MM.1S (cell line): ENCODE measurements around the gene GALNS.

Experiments
- DNase-seq: peaks from one replicate; pipeline ENCODE4 v3.0.0-alpha.2; 2015
- H2AFZ ChIP-seq: fragments of 300-600 bp; sonication (generic); 2 replicates; pipeline ENCODE4 v1.6.0; 2016; ENCODE audit warnings: antibody characterized with exemption, low read length
- H3F3A ChIP-seq: fragments of 300-600 bp; sonication (generic); 2 replicates; pipeline ENCODE4 v1.6.1; 2016; ENCODE audit warnings: mild to moderate bottlenecking, antibody characterized with exemption, low read length, moderate library complexity, mixed read lengths; ENCODE audit not compliant: insufficient read depth
- H3K27ac ChIP-seq: fragments of 300-600 bp; sonication (generic); 2 replicates; pipeline ENCODE4 v1.5.1; 2016; ENCODE audit warnings: mild to moderate bottlenecking, low read length
- H3K27me3 ChIP-seq: fragments of 300-600 bp; sonication (generic); replicated peaks from 2 replicates; pipeline ENCODE4 v1.6.0; 2016; ENCODE audit warnings: low read length; ENCODE audit not compliant: insufficient read depth
- H3K36me3 ChIP-seq: fragments of 300-600 bp; sonication (generic); replicated peaks from 2 replicates; pipeline ENCODE4 v1.6.1; 2016; ENCODE audit warnings: mild to moderate bottlenecking, low read length, mixed read lengths; ENCODE audit not compliant: insufficient read depth
- H3K4me1 ChIP-seq: fragments of 300-600 bp; sonication (generic); 2 replicates; pipeline ENCODE4 v1.6.1; 2016; ENCODE audit warnings: low read length, mixed read lengths
- H3K4me2 ChIP-seq: fragments of 300-600 bp; sonication (generic); 2 replicates; pipeline ENCODE4 v1.6.0; 2016; ENCODE audit warnings: low read depth, low read length
- H3K4me3 ChIP-seq: fragments of 300-600 bp; sonication (generic); 2 replicates; pipeline ENCODE4 v1.5.1; 2016; ENCODE audit warnings: low read length, mixed read lengths
- H3K79me2 ChIP-seq: fragments of 300-600 bp; sonication (generic); 2 replicates; pipeline ENCODE4 v1.6.1; 2016; ENCODE audit warnings: mixed run types, low read length, mixed read lengths
- H3K9ac ChIP-seq: fragments of 300-600 bp; sonication (generic); 2 replicates; pipeline ENCODE4 v1.6.1; 2016; ENCODE audit warnings: low read length, mixed read lengths
- H3K9me2 ChIP-seq: fragments of 300-600 bp; sonication (generic); replicated peaks from 2 replicates; pipeline ENCODE4 v1.6.1; 2016; ENCODE audit warnings: mild to moderate bottlenecking, low read length, mixed read lengths; ENCODE audit not compliant: insufficient read depth
- H3K9me3 ChIP-seq: fragments of 300-600 bp; sonication (generic); replicated peaks from 2 replicates; pipeline ENCODE4 v1.6.1; 2016; ENCODE audit warnings: mild to moderate bottlenecking, low read length, mixed read lengths; ENCODE audit not compliant: insufficient read depth
- H4K20me1 ChIP-seq: fragments of 300-600 bp; sonication (generic); 2 replicates; pipeline ENCODE4 v1.6.1; 2016; ENCODE audit warnings: mild to moderate bottlenecking, low read length, moderate library complexity, mixed read lengths; ENCODE audit not compliant: insufficient read depth
- EZH2 ChIP-seq: fragments of 300-600 bp; sonication (generic); optimal IDR thresholded peaks from 2 replicates; pipeline ENCODE3; 2017; ENCODE audit warnings: low read depth, mild to moderate bottlenecking, antibody characterized with exemption, low read length, mixed read lengths
- EZH2phosphoT487 ChIP-seq: fragments of 300-600 bp; sonication (generic); IDR thresholded peaks from 2 replicates; pipeline ENCODE4 v1.6.1; 2018; ENCODE audit warnings: antibody characterized with exemption, low read length
- TF ChIP-seq, protein P1 (sequence below): fragments of 300-600 bp; sonication (generic); IDR thresholded peaks from 2 replicates; pipeline ENCODE4 v1.5.1; 2016; ENCODE audit warnings: antibody characterized with exemption, low read length, mixed read lengths

Gene GALNS

DNA sequence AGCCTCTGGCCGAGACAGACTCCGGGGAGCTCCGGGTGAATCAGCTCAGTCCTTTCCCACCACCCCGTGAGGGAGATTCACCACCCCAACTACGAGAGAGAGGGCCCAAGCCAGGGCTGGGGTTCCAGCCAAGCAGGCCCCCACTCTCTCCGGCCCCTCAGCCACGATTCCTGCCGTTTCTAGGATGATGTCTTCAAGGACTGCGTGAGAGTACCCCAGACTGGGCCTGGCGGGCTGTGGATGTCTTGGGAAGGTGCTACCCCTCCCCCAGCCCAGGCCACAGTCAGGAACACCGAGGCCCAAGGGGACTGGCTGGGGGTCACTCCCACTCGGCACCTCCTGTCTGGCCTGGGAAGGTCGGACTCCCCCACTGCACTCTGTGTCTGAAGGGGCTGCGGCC lies 31.3 kb upstream of the GALNS start:
- H4K20me1 ChIP-seq, result no peaks in the 10 kb centered on the region
- no peak for DNase-seq

DNA sequence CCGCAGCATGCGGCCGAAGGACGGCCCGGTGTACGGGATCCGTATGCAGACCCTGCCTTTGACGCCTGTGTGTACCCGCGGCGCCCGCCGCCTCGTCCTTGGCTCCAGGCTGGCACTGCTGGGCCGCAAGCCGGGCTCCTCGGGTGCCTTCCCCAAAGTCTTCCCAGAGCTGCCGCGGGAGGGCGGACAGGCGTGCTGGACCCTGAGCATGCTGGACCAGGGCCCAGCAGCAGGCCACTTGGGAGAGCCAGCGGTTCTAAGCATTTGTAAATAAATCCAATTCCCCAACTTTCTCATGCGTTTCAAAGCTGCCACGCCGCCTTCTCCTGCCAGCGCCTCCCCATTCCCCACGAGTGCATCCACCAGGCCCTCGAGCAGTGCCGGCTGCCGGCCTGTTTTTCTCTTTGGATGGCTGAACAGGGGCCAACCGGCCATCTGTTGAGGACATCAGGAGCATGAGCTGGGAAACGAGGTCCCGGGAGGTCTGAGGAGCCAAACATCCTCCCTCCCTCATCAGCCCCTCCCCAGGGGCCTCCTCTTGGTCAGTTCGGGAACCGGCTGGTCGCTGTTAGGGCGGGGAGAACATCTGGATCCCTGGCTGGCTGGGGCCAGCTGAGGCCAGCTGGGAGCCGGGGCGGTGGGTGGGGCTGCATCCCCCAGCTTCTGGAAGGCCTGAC lies 30.2 kb upstream of the GALNS start:
- H3F3A ChIP-seq, result no peaks in the 10 kb centered on the region
- no peak for TF ChIP-seq EZH2
- TF ChIP-seq, protein P1, sequence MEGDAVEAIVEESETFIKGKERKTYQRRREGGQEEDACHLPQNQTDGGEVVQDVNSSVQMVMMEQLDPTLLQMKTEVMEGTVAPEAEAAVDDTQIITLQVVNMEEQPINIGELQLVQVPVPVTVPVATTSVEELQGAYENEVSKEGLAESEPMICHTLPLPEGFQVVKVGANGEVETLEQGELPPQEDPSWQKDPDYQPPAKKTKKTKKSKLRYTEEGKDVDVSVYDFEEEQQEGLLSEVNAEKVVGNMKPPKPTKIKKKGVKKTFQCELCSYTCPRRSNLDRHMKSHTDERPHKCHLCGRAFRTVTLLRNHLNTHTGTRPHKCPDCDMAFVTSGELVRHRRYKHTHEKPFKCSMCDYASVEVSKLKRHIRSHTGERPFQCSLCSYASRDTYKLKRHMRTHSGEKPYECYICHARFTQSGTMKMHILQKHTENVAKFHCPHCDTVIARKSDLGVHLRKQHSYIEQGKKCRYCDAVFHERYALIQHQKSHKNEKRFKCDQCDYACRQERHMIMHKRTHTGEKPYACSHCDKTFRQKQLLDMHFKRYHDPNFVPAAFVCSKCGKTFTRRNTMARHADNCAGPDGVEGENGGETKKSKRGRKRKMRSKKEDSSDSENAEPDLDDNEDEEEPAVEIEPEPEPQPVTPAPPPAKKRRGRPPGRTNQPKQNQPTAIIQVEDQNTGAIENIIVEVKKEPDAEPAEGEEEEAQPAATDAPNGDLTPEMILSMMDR, result no peak
- TF ChIP-seq EZH2phosphoT487, result no peak
- no peaks in the 10 kb centered on the region for H3K9me3 ChIP-seq
- no peak overlapping the region for H3K9ac ChIP-seq
- H3K4me3 ChIP-seq, result no peak overlapping the region
- no peaks in the 10 kb centered on the region for H4K20me1 ChIP-seq
- no peak overlapping the region for H2AFZ ChIP-seq
- no peaks in the 10 kb centered on the region for H3K79me2 ChIP-seq
- H3K27ac ChIP-seq, result no peak overlapping the region
- DNase-seq, result no peak
- no peaks in the 10 kb centered on the region for H3K4me1 ChIP-seq
- H3K9me2 ChIP-seq, result no peaks in the 10 kb centered on the region
- no peaks in the 10 kb centered on the region for H3K27me3 ChIP-seq
- no peaks in the 10 kb centered on the region for H3K36me3 ChIP-seq
- no peak overlapping the region for H3K4me2 ChIP-seq

More for the DNA sequence above, 31.3 kb upstream of the GALNS start:
- Histone ChIP-seq H3K4me3 (no peak overlapping the region), H2AFZ (no peak overlapping the region), H3K27ac (no peak overlapping the region), H3K79me2 (no peaks in the 10 kb centered on the region), H3K4me2 (no peak overlapping the region), H3K9me2 (no peaks in the 10 kb centered on the region), H3K9me3 (no peaks in the 10 kb centered on the region), H3K36me3 (no peaks in the 10 kb centered on the region), H3F3A (no peaks in the 10 kb centered on the region), H3K27me3 (no peaks in the 10 kb centered on the region), H3K9ac (no peak overlapping the region), H3K4me1 (no peaks in the 10 kb centered on the region)
- no peak for TF ChIP-seq EZH2
- TF ChIP-seq, protein P1, result no peak
- no peak for TF ChIP-seq EZH2phosphoT487

DNA sequence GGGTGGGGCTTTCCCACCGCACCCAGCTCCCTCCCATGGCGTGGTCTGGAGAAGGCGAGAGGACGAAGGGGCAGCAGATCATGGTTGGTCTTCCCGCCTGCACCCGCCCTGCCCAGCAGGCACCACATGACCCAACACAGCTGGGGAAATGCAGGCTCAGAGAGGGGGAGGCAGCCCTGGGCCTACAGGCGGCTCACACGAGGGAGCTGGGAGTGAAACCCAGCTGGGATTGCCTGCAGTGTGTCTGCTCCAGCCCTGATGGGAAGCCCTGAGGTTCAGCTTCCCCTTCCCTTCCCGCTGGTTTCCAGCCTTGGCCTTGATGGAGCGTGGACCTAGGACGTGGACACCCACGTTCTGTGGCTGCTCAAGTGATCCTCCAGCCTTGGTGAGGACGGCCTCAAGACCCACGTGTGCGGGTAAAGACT lies 29.7 kb upstream of the GALNS start:
- Histone ChIP-seq H3K27ac (no peak overlapping the region), H3K4me2 (no peak overlapping the region)

More for the DNA sequence above, 29.7 kb upstream of the GALNS start:
- DNase-seq, result no peak
- Histone ChIP-seq H3F3A (no peaks in the 10 kb centered on the region), H3K4me1 (no peaks in the 10 kb centered on the region), H3K27me3 (no peaks in the 10 kb centered on the region), H3K4me3 (no peak overlapping the region), H4K20me1 (no peaks in the 10 kb centered on the region), H3K36me3 (no peaks in the 10 kb centered on the region), H2AFZ (no peak overlapping the region), H3K79me2 (no peaks in the 10 kb centered on the region), H3K9me2 (no peaks in the 10 kb centered on the region), H3K9ac (no peak overlapping the region), H3K9me3 (no peaks in the 10 kb centered on the region)
- TF ChIP-seq EZH2phosphoT487 (no peak), EZH2 (no peak)
- TF ChIP-seq, protein P1, result no peak
